ENCODE measurements around the gene GALNTL6. TPM values are rescaled to one million over a fixed set of nuclear protein-coding genes. Genes with fewer than 3 reads are reported as not detected.

GALNTL6 gene
- total RNA-seq, 1 donor from 2014 or later = 0.10 TPM

GRCh38 chr4:172357006-172357540 lies 543.9 kb downstream of the GALNTL6 start:
- H3K27ac Mint-ChIP-seq (ENCODE audit: unreplicated experiment) = no peak overlapping the region

DNA sequence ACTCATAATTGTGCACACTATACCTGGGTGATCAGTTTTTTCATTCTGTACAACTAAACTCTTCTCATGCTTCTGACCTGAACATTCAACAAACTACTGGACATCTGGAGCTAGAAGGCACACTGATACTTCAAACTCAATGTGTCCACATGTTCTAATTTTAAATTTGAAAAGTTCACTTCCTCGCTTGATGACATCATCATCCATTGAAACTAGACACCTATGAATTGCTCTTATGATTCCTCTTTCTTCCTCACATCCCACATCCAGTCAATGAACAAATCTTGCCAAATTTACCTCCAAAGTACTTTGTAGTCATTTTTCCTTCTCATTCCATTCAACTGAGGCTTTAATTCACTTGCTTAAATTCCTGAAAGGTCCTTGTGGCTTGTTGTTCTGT lies 549.4 kb downstream of the GALNTL6 start:
- Mint-ChIP-seq H3K9me3 (ENCODE audit: unreplicated experiment) (no peaks in the 10 kb centered on the region), H3K36me3 (ENCODE audit: low read depth, unreplicated experiment) (no peaks in the 10 kb centered on the region), H3K27me3 (ENCODE audit: unreplicated experiment) (no peaks in the 10 kb centered on the region), H3K4me1 (ENCODE audit: unreplicated experiment) (no peaks in the 10 kb centered on the region), H3K27ac (ENCODE audit: unreplicated experiment) (no peak overlapping the region), H3K4me3 (ENCODE audit: unreplicated experiment) (no peak overlapping the region)
- no peak for DNase-seq (ENCODE audit: low spot score)
- TF ChIP-seq, protein P1, sequence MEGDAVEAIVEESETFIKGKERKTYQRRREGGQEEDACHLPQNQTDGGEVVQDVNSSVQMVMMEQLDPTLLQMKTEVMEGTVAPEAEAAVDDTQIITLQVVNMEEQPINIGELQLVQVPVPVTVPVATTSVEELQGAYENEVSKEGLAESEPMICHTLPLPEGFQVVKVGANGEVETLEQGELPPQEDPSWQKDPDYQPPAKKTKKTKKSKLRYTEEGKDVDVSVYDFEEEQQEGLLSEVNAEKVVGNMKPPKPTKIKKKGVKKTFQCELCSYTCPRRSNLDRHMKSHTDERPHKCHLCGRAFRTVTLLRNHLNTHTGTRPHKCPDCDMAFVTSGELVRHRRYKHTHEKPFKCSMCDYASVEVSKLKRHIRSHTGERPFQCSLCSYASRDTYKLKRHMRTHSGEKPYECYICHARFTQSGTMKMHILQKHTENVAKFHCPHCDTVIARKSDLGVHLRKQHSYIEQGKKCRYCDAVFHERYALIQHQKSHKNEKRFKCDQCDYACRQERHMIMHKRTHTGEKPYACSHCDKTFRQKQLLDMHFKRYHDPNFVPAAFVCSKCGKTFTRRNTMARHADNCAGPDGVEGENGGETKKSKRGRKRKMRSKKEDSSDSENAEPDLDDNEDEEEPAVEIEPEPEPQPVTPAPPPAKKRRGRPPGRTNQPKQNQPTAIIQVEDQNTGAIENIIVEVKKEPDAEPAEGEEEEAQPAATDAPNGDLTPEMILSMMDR (IDR thresholded peaks at IDR 0.05; ENCODE audit: unreplicated experiment) = no peak

More at GRCh38 chr4:172357006-172357540, 543.9 kb downstream of the GALNTL6 start:
- Mint-ChIP-seq H3K9me3 (ENCODE audit: unreplicated experiment) (no peaks in the 10 kb centered on the region), H3K4me1 (ENCODE audit: unreplicated experiment) (no peaks in the 10 kb centered on the region), H3K4me3 (ENCODE audit: unreplicated experiment) (no peak overlapping the region), H3K27me3 (ENCODE audit: unreplicated experiment) (no peaks in the 10 kb centered on the region), H3K36me3 (ENCODE audit: low read depth, unreplicated experiment) (no peaks in the 10 kb centered on the region)
- no peak for DNase-seq (ENCODE audit: low spot score)
- TF ChIP-seq, protein P1 (IDR thresholded peaks at IDR 0.05; ENCODE audit: unreplicated experiment) = no peak

DNA sequence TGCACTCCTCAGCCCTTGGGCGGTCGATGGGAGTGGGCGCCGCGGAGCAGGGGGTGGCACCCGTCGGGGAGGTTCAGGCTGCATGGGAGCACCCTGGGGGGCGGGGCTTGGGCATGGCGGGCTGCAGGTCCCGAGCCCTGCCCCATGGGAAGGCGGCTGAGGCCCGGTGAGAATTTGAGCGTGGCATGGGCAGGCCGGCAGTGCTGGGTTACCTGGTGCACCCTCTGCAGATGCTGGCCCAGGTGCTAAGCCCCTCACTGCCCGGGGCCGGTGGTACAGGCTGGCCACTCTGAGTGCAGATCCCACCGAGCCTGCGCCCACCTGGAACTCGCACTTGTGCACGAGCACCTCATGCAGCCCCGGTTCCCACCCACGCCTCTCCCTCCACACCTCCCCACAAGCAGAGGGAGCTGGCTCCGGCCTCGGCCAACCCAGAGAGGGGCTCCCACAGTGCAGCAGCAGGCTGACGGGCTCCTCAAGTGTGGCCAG lies 556.3 kb downstream of the GALNTL6 start:
- Mint-ChIP-seq H3K4me3 (ENCODE audit: unreplicated experiment) (no peak overlapping the region), H3K9me3 (ENCODE audit: unreplicated experiment) (peaks cover 20% of the 10 kb centered on the region), H3K27me3 (ENCODE audit: unreplicated experiment) (peaks cover 4% of the 10 kb centered on the region), H3K27ac (ENCODE audit: unreplicated experiment) (no peak overlapping the region), H3K4me1 (ENCODE audit: unreplicated experiment) (no peaks in the 10 kb centered on the region), H3K36me3 (ENCODE audit: low read depth, unreplicated experiment) (no peaks in the 10 kb centered on the region)
- TF ChIP-seq, protein P1 (IDR thresholded peaks at IDR 0.05; ENCODE audit: unreplicated experiment) = no peak
- DNase-seq (ENCODE audit: low spot score) = no peak

DNA sequence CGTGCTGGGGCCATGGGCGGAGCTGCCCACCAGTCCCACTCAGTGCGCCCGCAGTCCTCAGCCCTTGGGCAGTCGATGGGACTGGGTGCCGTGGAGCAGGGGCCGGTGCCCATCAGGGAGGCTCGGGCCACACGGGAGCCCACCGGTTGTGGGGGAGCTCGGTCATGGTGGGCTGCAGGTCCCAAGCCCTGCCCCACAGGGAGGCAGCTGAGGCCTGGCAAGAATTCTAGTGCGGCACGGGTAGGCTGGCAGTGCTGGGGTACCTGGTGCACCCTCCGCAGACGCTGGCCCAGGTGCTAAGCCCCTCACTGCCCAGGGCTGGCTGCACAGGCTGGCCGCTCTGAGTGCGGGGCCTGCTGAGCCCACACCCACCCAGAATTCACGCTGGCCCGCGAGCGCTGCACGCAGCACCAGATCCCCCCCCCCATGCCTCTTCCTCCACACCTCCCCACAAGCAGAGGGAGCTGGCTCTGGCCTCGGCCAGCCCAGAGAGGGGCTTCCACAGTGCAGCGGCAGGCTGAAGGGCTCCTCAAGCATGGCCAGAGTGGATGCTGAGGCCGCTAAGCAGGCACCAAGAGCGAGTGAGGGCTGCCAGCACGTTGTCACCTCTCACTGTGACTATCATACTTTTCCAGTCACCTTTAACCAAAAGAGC lies 564.4 kb downstream of the GALNTL6 start:
- no peak overlapping the region for H3K4me3 Mint-ChIP-seq (ENCODE audit: unreplicated experiment)
- TF ChIP-seq, protein P1 (IDR thresholded peaks at IDR 0.05; ENCODE audit: unreplicated experiment) = no peak
- H3K36me3 Mint-ChIP-seq (ENCODE audit: low read depth, unreplicated experiment) = no peaks in the 10 kb centered on the region
- H3K27me3 Mint-ChIP-seq (ENCODE audit: unreplicated experiment) = no peaks in the 10 kb centered on the region
- no peak overlapping the region for H3K27ac Mint-ChIP-seq (ENCODE audit: unreplicated experiment)
- no peaks in the 10 kb centered on the region for H3K4me1 Mint-ChIP-seq (ENCODE audit: unreplicated experiment)
- no peak for DNase-seq (ENCODE audit: low spot score)
- peaks cover 6% of the 10 kb centered on the region for H3K9me3 Mint-ChIP-seq (ENCODE audit: unreplicated experiment)

DNA sequence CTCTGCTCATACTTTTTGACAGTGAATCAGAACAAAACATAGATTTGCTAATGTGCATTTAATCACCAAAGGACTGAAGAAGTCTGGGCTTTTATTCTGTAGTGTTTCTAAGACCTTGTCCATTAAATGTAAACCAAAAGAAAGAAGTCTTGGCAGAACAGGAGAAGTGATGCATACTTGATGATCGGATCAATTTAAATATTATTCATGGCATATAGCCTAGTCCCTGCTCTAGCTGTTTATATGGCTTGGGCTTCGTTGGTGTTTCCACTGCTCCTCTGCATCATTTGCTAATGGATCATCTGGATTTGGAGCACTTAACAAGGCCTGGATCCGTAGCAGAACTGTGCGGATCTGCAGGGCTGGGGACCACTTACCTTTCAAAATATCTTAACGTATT lies 566.6 kb downstream of the GALNTL6 start:
- H3K36me3 Mint-ChIP-seq (ENCODE audit: low read depth, unreplicated experiment) = no peaks in the 10 kb centered on the region
- peaks cover 3% of the 10 kb centered on the region for H3K4me1 Mint-ChIP-seq (ENCODE audit: unreplicated experiment)
- no peak for DNase-seq (ENCODE audit: low spot score)
- H3K9me3 Mint-ChIP-seq (ENCODE audit: unreplicated experiment) = peaks cover under 1% of the 10 kb centered on the region
- no peaks in the 10 kb centered on the region for H3K27me3 Mint-ChIP-seq (ENCODE audit: unreplicated experiment)
- TF ChIP-seq, protein P1 (IDR thresholded peaks at IDR 0.05; ENCODE audit: unreplicated experiment) = no peak
- H3K4me3 Mint-ChIP-seq (ENCODE audit: unreplicated experiment) = no peak overlapping the region
- H3K27ac Mint-ChIP-seq (ENCODE audit: unreplicated experiment) = no peak overlapping the region
